ENCODE measurements around the gene TANGO2. TPM values are rescaled to one million over a fixed set of nuclear protein-coding genes. Genes with fewer than 3 reads are reported as not detected.

TANGO2 gene
- polyA plus RNA-seq, 1 donor, result 9.4 TPM

Other genes with a start within 250 kb of the TANGO2 start
- gene GNB1L, start 166.2 kb upstream of the TANGO2 start, polyA plus RNA-seq (ENCODE audit: insufficient read length), result 3.9 TPM
- gene RTL10, start 166.2 kb upstream of the TANGO2 start, polyA plus RNA-seq (ENCODE audit: insufficient read length), result 12.0 TPM
- gene COMT, start 79.3 kb upstream of the TANGO2 start, polyA plus RNA-seq (ENCODE audit: insufficient read length), result 90.1 TPM
- 19.1 TPM for gene TXNRD2, start 79.3 kb upstream of the TANGO2 start, polyA plus RNA-seq (ENCODE audit: insufficient read length)
- gene ARVCF, start 4.3 kb upstream of the TANGO2 start, polyA plus RNA-seq (ENCODE audit: insufficient read length), result 122 TPM
- gene DGCR8, start 59.1 kb downstream of the TANGO2 start, polyA plus RNA-seq (ENCODE audit: insufficient read length), result 41.7 TPM
- gene RANBP1, start 95.0 kb downstream of the TANGO2 start, polyA plus RNA-seq (ENCODE audit: insufficient read length), result 91.1 TPM
- 50.2 TPM for gene TRMT2A, start 96.1 kb downstream of the TANGO2 start, polyA plus RNA-seq (ENCODE audit: insufficient read length)
- gene ZDHHC8, start 110.7 kb downstream of the TANGO2 start, polyA plus RNA-seq (ENCODE audit: insufficient read length), result 41.3 TPM
- 2.2 TPM for gene CCDC188, start 129.9 kb downstream of the TANGO2 start, polyA plus RNA-seq (ENCODE audit: insufficient read length)
- gene RTN4R, start 247.2 kb downstream of the TANGO2 start, polyA plus RNA-seq (ENCODE audit: insufficient read length), result 19.9 TPM

Data from forelimb muscle (tissue), 1 donor.